Measurements from ENCODE around the gene SMYD5. TPM values are rescaled to one million over a fixed set of nuclear protein-coding genes. Genes with fewer than 3 reads are reported as not detected.

Gene SMYD5
- polyA plus RNA-seq, 1 of the 3 experiments (the other 2 are of a cell fraction) = 21.4 TPM

DNA sequence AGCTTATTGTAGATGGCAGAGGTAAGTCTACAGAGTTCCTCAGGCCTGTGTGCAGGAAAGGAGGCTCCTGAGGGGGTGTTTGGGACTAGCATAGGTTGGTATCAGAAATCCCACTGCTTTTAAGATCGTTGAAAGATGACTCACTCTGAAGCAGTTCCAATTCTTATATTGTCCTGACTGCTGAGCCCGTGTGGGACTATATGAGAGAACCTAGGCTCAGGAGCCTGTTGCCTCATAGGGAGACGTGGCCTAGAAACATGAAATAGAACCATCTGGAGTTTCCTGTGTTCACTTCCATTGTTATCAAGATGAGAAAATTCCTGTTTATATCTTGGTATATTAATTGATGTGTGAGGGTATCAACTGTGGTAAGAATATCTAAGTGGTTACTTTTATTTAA lies 25.7 kb downstream of the SMYD5 start:
- peaks cover 55 to 62% of the 10 kb centered on the region in 2 experiments for H3K36me3 ChIP-seq (replicated peaks in 1 of 2; ENCODE audit: control insufficient read depth in 1 of 2, insufficient read depth in 2 of 2, low read length in 1 of 2)
- H3K9ac ChIP-seq = no peak overlapping the region
- POLR2A ChIA-PET = no interaction called here
- no peak overlapping the region for H3K27ac ChIP-seq (ENCODE audit: low read depth in 2 of 2, low read length in 1 of 2)
- CTCF ChIA-PET = interaction anchor here (1.2 kb wide), 1 partner anchor 50 kb away, joined by 3 read pairs; no protein-coding TSS in a partner anchor
- peaks cover 81% of the 10 kb centered on the region for H4K20me1 ChIP-seq (ENCODE audit: insufficient read depth)
- H3F3A ChIP-seq (replicated peaks; ENCODE audit: insufficient read depth) = peaks cover 5% of the 10 kb centered on the region
- H3K27me3 ChIP-seq (ENCODE audit: insufficient read depth) = no peaks in the 10 kb centered on the region
- peaks cover 0 to 35% of the 10 kb centered on the region in 2 experiments; a peak in 3 of 4 replicates for H3K4me1 ChIP-seq (ENCODE audit: control insufficient read depth in 1 of 2, insufficient read depth in 2 of 2, low read depth in 1 of 2, low read length in 1 of 2)
- no peak overlapping the region for H3K4me3 ChIP-seq (ENCODE audit: low read depth in 2 of 2, low read length in 1 of 2)
- H3K4me2 ChIP-seq = no peak overlapping the region
- TF ChIP-seq ELF1 (IDR thresholded peaks at IDR 0.05) (no peak), GATA2 (CRISPR knock-in tag; IDR thresholded peaks at IDR 0.05) (no peak), TAF1 (IDR thresholded peaks at IDR 0.05; ENCODE audit: borderline replicate concordance, low read depth, low read length) (no peak), NRF1 (IDR thresholded peaks at IDR 0.05; ENCODE audit: low read depth, low read length) (no peak), JUND (IDR thresholded peaks at IDR 0.05) (no peak), YY1 (IDR thresholded peaks at IDR 0.05; ENCODE audit: low read depth) (no peak), MXI1 (IDR thresholded peaks at IDR 0.05; ENCODE audit: low read depth, low read length) (no peak), FOXJ3 (CRISPR knock-in tag; IDR thresholded peaks at IDR 0.05) (no peak), CHD2 (IDR thresholded peaks at IDR 0.05; ENCODE audit: low read length, partially characterized antibody) (no peak), RCOR1 (IDR thresholded peaks at IDR 0.05; ENCODE audit: low read length) (no peak), POLR2AphosphoS5 (IDR thresholded peaks at IDR 0.05; ENCODE audit: low read depth, low read length) (no peak)
- TF ChIP-seq, protein P1, sequence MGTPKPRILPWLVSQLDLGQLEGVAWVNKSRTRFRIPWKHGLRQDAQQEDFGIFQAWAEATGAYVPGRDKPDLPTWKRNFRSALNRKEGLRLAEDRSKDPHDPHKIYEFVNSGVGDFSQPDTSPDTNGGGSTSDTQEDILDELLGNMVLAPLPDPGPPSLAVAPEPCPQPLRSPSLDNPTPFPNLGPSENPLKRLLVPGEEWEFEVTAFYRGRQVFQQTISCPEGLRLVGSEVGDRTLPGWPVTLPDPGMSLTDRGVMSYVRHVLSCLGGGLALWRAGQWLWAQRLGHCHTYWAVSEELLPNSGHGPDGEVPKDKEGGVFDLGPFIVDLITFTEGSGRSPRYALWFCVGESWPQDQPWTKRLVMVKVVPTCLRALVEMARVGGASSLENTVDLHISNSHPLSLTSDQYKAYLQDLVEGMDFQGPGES (IDR thresholded peaks at IDR 0.05; ENCODE audit: low read depth, low read length) = no peak
- TF ChIP-seq, protein P2, sequence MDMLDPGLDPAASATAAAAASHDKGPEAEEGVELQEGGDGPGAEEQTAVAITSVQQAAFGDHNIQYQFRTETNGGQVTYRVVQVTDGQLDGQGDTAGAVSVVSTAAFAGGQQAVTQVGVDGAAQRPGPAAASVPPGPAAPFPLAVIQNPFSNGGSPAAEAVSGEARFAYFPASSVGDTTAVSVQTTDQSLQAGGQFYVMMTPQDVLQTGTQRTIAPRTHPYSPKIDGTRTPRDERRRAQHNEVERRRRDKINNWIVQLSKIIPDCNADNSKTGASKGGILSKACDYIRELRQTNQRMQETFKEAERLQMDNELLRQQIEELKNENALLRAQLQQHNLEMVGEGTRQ (IDR thresholded peaks at IDR 0.05; ENCODE audit: borderline replicate concordance, low read depth, low read length) = no peak
- TF ChIP-seq, protein P3, sequence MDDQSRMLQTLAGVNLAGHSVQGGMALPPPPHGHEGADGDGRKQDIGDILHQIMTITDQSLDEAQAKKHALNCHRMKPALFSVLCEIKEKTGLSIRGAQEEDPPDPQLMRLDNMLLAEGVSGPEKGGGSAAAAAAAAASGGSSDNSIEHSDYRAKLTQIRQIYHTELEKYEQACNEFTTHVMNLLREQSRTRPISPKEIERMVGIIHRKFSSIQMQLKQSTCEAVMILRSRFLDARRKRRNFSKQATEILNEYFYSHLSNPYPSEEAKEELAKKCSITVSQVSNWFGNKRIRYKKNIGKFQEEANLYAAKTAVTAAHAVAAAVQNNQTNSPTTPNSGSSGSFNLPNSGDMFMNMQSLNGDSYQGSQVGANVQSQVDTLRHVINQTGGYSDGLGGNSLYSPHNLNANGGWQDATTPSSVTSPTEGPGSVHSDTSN (IDR thresholded peaks at IDR 0.05) = no peak
- TF ChIP-seq, protein P4, sequence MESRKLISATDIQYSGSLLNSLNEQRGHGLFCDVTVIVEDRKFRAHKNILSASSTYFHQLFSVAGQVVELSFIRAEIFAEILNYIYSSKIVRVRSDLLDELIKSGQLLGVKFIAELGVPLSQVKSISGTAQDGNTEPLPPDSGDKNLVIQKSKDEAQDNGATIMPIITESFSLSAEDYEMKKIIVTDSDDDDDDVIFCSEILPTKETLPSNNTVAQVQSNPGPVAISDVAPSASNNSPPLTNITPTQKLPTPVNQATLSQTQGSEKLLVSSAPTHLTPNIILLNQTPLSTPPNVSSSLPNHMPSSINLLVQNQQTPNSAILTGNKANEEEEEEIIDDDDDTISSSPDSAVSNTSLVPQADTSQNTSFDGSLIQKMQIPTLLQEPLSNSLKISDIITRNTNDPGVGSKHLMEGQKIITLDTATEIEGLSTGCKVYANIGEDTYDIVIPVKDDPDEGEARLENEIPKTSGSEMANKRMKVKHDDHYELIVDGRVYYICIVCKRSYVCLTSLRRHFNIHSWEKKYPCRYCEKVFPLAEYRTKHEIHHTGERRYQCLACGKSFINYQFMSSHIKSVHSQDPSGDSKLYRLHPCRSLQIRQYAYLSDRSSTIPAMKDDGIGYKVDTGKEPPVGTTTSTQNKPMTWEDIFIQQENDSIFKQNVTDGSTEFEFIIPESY (IDR thresholded peaks at IDR 0.05; ENCODE audit: borderline replicate concordance, low read depth) = no peak
- H3K79me2 ChIP-seq (ENCODE audit: insufficient read depth) = peaks cover 97% of the 10 kb centered on the region
- H3K9me3 ChIP-seq = no peaks in the 10 kb centered on the region
- no peak overlapping the region for H2AFZ ChIP-seq (ENCODE audit: low read depth)
- WGBS (ENCODE audit: low lambda C conversion rate) = 39% methylated on average over 3 of the region's 3 CpGs
- no peaks in the 10 kb centered on the region for H3K9me2 ChIP-seq
- DNase-seq = no peak

All from SK-N-SH (cell line).